Cardiac ventricle fibroblast (primary cell): ENCODE measurements around the gene CEP162. TPM values are rescaled to one million over a fixed set of nuclear protein-coding genes. Genes with fewer than 3 reads are reported as not detected.

Experiments
- total RNA-seq: library from RNA; depleted of rRNA; stranded (reverse); fragments of >200 nt; gene quantifications from 2 replicates; pipeline ENCODE4 v1.2.3, GENCODE V29; 2015

Gene CEP162, protein sequence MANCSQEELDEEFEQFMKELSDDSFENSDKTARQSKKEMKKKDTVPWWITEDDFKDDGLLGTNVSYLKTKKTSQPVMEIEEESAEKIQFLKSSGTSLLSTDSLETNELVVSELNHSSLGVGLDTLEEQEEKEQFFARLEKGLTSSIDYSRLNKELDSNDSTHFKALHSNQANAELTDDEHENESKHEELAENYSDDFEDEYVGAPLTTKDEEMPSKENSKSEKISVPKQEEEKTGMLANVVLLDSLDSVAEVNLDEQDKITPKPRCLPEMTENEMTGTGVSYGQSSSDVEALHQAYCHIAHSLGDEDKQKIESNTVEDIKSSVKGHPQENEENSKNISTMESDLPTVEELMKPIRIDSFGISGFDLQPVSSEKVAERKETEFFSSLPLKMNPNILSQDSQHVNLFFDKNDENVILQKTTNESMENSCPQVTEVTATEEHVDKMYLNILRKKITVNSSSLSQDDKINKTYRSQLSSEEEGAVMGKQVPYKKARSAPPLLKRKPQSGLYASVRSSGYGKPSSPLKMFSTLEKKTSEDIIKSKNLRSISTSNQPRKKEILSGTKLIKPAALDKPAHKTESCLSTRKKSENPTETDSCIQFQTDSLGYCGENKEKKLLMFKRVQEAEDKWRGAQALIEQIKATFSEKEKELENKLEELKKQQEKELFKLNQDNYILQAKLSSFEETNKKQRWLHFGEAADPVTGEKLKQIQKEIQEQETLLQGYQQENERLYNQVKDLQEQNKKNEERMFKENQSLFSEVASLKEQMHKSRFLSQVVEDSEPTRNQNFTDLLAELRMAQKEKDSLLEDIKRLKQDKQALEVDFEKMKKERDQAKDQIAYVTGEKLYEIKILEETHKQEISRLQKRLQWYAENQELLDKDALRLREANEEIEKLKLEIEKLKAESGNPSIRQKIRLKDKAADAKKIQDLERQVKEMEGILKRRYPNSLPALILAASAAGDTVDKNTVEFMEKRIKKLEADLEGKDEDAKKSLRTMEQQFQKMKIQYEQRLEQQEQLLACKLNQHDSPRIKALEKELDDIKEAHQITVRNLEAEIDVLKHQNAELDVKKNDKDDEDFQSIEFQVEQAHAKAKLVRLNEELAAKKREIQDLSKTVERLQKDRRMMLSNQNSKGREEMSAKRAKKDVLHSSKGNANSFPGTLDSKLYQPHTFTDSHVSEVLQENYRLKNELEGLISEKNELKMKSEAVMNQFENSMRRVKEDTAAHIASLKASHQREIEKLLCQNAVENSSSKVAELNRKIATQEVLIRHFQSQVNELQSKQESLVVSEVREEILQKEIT (N-terminal part only)
- total RNA-seq, result 3.0 and 3.4 TPM in 2 replicates

DNA sequence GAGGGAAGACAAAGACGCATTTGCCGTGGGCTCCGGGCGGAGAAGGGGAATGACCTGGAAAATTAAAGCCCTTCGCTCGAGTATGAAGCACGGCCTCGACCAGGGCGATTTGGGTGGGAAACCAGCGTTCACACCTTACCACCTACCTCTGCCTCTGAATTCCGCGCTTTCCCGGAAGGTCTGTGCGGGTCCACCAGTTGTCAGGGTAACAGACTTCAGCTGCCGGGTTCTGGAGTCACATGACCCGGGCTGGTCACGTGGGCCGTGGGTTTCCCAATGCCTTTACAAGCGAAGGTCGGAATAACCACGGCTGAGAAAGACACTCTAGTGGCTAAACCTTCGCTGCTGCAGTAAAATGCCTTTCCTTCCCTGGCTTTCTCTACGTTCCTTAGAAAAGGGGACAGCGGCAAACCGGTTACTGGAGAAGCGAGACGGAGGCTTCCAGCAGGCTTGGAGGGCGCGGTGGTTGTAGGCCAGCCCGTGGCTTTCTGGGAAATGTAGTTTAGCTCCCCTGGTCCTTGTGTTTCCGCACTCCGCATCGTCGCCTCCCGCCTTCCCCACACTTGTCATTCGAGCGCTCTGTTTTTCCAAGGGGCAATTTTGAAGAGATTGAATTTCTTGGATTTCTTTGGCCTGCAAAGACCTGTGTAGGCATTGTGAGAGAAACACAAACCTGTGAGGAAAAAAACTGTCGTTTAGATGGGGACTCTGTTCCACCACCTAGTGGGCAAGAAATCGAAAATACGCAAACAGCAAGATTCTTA lies at the start of gene CEP162:
TSS of gene CEP162 (minus strand) at position 210 of the 764 bp plus-strand sequence. CDS start 1,250 bp downstream, outside the sequence.

Other genes with a start within 250 kb of the CEP162 start
- 0.98 and 1.1 TPM in 2 replicates for gene MRAP2, start 193.9 kb downstream of the CEP162 start, total RNA-seq